ENCODE measurements around the gene ZNF454. TPM values are rescaled to one million over a fixed set of nuclear protein-coding genes. Genes with fewer than 3 reads are reported as not detected.

Gene ZNF454
- total RNA-seq, 1 donor from 2014 or later = 0.32 TPM

- H3K27ac Mint-ChIP-seq (ENCODE audit: unreplicated experiment) = no peak overlapping the region
- peaks cover 45% of the 10 kb centered on the region for H3K9me3 Mint-ChIP-seq (ENCODE audit: low read depth)
- H3K36me3 Mint-ChIP-seq (ENCODE audit: low read depth) = peaks cover 1% of the 10 kb centered on the region
- H3K4me3 Mint-ChIP-seq (ENCODE audit: unreplicated experiment) = no peak overlapping the region
- TF ChIP-seq CTCF (IDR thresholded peaks at IDR 0.05) = no peak
- H3K4me1 Mint-ChIP-seq (ENCODE audit: low read depth) = no peaks in the 10 kb centered on the region
- H3K27me3 Mint-ChIP-seq (ENCODE audit: low read depth) = no peaks in the 10 kb centered on the region
- no peak for DNase-seq (ENCODE audit: low spot score)
These were observed 65.6 kb downstream of the ZNF454 start for GRCh38 chr5:179006564-179006963.

DNA sequence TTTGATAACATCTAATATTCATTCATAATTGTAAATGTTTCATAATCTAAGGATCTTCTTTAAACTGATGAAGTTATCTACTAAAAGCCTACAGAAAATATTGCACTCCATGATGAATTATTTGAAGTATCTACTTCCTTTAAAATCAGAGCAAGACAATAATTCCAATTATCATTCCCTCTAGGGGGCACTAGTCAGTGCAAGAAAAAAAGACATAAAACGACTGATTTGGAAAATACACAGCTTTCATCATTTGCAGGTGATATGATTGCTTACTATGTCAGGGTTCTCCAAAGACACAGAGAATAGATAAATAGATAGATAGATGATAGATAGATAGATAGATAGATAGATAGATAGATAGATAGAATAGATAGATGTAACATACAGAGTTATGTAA lies 67.7 kb downstream of the ZNF454 start:
- no peak overlapping the region for H3K27ac Mint-ChIP-seq (ENCODE audit: unreplicated experiment)
- H3K27me3 Mint-ChIP-seq (ENCODE audit: low read depth) = no peaks in the 10 kb centered on the region
- peaks cover 39% of the 10 kb centered on the region for H3K9me3 Mint-ChIP-seq (ENCODE audit: low read depth)
- peak; percentile 26 for TF ChIP-seq CTCF (IDR thresholded peaks at IDR 0.05)
- H3K4me3 Mint-ChIP-seq (ENCODE audit: unreplicated experiment) = no peak overlapping the region
- H3K36me3 Mint-ChIP-seq (ENCODE audit: low read depth) = peaks cover 1% of the 10 kb centered on the region
- DNase-seq (ENCODE audit: low spot score) = no peak
- H3K4me1 Mint-ChIP-seq (ENCODE audit: low read depth) = no peaks in the 10 kb centered on the region

Other genes starting within 250 kb of the ZNF454 start
- 12.6 to 13.5 TPM (median 13.4 TPM) in 3 replicates for gene ZNF354A, start 210.5 kb upstream of the ZNF454 start, total RNA-seq
- gene ZNF354B, start 81.2 kb upstream of the ZNF454 start, total RNA-seq = 12.8 to 13.9 TPM (median 13.4 TPM) in 3 replicates
- gene ZFP2, start 45.3 kb upstream of the ZNF454 start, total RNA-seq = 1.6 to 2.1 TPM (median 1.7 TPM) in 3 replicates
- gene GRM6, start 54.1 kb downstream of the ZNF454 start, total RNA-seq = not detected in 3 replicates
- gene ZNF879, start 82.6 kb downstream of the ZNF454 start, total RNA-seq = 2.9 to 4.2 TPM (median 4.1 TPM) in 3 replicates
- 3.5 to 4.5 TPM (median 3.8 TPM) in 3 replicates for gene ZNF354C, start 119.2 kb downstream of the ZNF454 start, total RNA-seq